Left ventricle myocardium inferior (tissue), 1 donor: ENCODE data around the gene NAP1L4. TPM values are rescaled to one million over a fixed set of nuclear protein-coding genes. Genes with fewer than 3 reads are reported as not detected.

Source experiments
- DNase-seq: peaks from one replicate; pipeline ENCODE4 v3.0.0-alpha.2; 2020
- H3K27ac ChIP-seq: fragments of 200-600 bp; replicated peaks from 2 replicates; pipeline ENCODE4 v1.8.0; 2021
- H3K27me3 ChIP-seq: fragments of 200-600 bp; 2 replicates; pipeline ENCODE4 v1.8.0; 2021; ENCODE audit warnings: low read depth
- H3K36me3 ChIP-seq: fragments of 200-600 bp; 2 replicates; pipeline ENCODE4 v1.8.0; 2021
- H3K4me1 ChIP-seq: fragments of 200-600 bp; 2 replicates; pipeline ENCODE4 v1.8.0; 2021
- H3K4me3 ChIP-seq: fragments of 200-600 bp; 2 replicates; pipeline ENCODE4 v1.8.0; 2021; ENCODE audit warnings: mild to moderate bottlenecking, moderate library complexity
- H3K9me3 ChIP-seq: fragments of 200-600 bp; replicated peaks from 2 replicates; pipeline ENCODE4 v1.8.0; 2021
- CTCF ChIP-seq: fragments of 200-600 bp; IDR thresholded peaks from 2 replicates; pipeline ENCODE4 v1.8.0; 2021; ENCODE audit warnings: antibody characterized with exemption, mild to moderate bottlenecking, borderline replicate concordance
- intact Hi-C: fragments of 100-400 bp; cut with micrococcal nuclease; formaldehyde crosslinking; loops from one replicate; pipeline ENCODE4 v1.11.0; 2022
- total RNA-seq: library from RNA; stranded (reverse); fragmentation: NEBNext Ultra II Directional; extraction: Animal tissue kit (Norgen Biotek cat#: 25700); gene quantifications from one replicate; pipeline ENCODE4 v1.2.1, GENCODE V29; 2021
- donor health status: DM: no; HTN: yes; CAD: no; lungs with severe emphysema.

The NAP1L4 gene
- total RNA-seq, 1 donor from 2014 or later: 175 TPM

GRCh38 chr11:3009481-3009880, 17.4 kb upstream of the NAP1L4 start:
- Histone ChIP-seq H3K27ac (no peak overlapping the region), H3K4me3 (no peak overlapping the region), H3K4me1 (no peaks in the 10 kb centered on the region), H3K27me3 (no peaks in the 10 kb centered on the region), H3K9me3 (no peaks in the 10 kb centered on the region), H3K36me3 (peaks cover 93% of the 10 kb centered on the region)
- DNase-seq: no peak
- no peak for TF ChIP-seq CTCF
- intact Hi-C loops: no loop called here

GRCh38 chr11:3008746-3009336, 16.7 kb upstream of the NAP1L4 start:
- DNase-seq: no peak
- no peak for TF ChIP-seq CTCF
- no peak overlapping the region for H3K27ac ChIP-seq
- H3K9me3 ChIP-seq: no peaks in the 10 kb centered on the region
- H3K4me3 ChIP-seq: no peak overlapping the region
- no peaks in the 10 kb centered on the region for H3K27me3 ChIP-seq
- peaks cover 93% of the 10 kb centered on the region for H3K36me3 ChIP-seq
- intact Hi-C loops: no loop called here
- H3K4me1 ChIP-seq: no peaks in the 10 kb centered on the region

DNA sequence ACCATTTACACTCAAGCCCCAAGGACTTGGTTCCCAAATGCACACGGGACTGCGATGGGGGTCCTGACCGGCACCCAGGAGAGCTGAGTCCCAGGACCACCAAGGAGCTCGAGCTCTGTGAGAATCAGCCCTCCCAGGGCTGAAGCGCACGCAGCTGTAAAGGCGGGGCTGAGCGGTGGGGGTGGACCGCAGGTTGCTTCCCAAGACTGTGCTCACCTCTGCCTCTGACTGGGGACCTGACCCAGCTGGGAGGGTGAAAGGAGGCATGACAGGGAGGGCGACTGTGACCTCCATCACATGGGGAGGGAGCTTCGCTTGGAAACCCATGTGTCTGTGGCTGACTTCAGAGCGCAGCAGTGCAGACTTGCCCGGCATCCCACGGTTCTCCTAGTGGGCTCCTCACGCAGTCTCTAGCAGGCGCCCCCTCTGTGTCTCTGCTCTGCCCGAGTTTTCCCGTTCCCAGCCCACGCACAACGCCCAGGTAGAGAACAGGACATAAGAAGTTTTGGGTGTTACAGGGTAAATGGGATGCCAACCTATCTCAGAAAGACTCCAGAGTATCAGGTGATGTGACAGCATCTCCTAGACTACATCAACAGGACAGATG, 15.4 kb upstream of the NAP1L4 start:
- Histone ChIP-seq H3K4me1 (no peaks in the 10 kb centered on the region), H3K27ac (no peak overlapping the region), H3K27me3 (no peaks in the 10 kb centered on the region), H3K36me3 (peaks cover 95% of the 10 kb centered on the region), H3K9me3 (no peaks in the 10 kb centered on the region), H3K4me3 (no peak overlapping the region)
- no peak for TF ChIP-seq CTCF
- intact Hi-C loops: no loop called here
- DNase-seq: no peak

GRCh38 chr11:3006505-3007260, 14.6 kb upstream of the NAP1L4 start:
- no peaks in the 10 kb centered on the region for H3K27me3 ChIP-seq
- peaks cover 7% of the 10 kb centered on the region for H3K4me1 ChIP-seq
- no peak overlapping the region for H3K4me3 ChIP-seq
- peaks cover 95% of the 10 kb centered on the region for H3K36me3 ChIP-seq
- H3K27ac ChIP-seq: no peak overlapping the region
- intact Hi-C loops: no loop called here
- TF ChIP-seq CTCF: no peak
- no peak for DNase-seq
- H3K9me3 ChIP-seq: no peaks in the 10 kb centered on the region

DNA sequence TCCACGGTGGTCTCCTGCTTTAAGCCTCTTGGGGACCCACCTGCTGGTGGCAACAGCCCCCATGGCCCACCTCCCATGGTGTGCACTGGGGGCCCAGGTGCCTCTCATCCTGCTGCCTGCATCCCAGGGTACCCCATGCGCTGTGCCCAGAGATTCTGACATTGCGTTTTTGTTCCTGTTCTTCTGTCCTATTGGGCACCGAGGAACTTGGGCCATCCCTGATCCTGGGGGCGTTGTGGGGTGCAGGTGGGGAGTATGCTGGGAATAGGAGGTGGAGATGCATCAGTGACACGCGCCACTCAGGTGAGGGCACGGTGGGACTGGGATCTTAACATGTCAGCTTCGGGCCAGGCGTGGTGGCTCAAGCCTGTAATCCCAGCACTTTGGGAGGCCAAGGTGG, 12.4 kb upstream of the NAP1L4 start:
- Histone ChIP-seq H3K27me3 (no peaks in the 10 kb centered on the region), H3K4me3 (no peak overlapping the region), H3K36me3 (peaks cover 96% of the 10 kb centered on the region), H3K9me3 (no peaks in the 10 kb centered on the region), H3K4me1 (peaks cover 26% of the 10 kb centered on the region), H3K27ac (no peak overlapping the region)
- DNase-seq: no peak
- intact Hi-C loops: no loop called here
- no peak for TF ChIP-seq CTCF
